ENCODE measurements around the gene NCK2.

Gene NCK2

DNA sequence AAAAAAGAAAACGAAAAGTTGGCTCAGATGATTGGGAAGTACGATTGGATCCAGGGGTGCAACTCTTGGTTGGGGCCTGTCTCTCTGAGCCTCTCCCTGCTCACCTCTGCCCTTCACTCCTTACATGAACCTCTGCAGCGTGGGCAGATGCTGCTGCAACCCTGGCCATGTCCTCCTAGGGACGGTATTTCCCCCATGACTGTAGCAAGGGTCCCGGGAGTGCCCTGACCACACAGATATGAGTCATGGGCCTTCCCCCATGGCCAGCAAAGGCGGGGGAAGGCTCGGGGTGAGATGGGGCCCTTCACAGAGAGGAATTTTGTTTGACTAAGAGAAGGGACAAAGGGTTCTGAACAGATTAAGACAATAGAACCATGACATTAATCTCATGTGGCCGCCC lies 129.0 kb downstream of the NCK2 start:
- peak; percentile 72 for DNase-seq (ENCODE audit: low spot score)

DNA sequence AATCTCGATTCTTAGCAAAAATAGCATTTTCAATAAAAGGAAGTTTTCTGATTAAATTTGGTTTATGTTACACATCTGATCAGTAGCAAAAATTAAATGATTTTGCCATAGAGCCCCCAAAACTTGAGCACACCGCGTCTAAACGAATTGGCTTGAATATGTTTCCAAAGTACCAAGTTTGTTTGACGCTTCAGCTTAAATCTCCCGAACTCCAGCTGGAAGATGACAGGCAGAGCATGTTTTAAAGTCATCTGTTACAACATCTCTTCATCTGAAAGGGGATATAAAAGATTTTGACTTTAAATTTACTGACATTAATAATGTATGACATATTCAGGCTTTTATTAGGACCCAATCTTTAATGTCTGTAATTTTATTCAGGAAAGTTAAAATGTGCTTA lies 129.8 kb downstream of the NCK2 start:
- DNase-seq (ENCODE audit: low spot score): no peak

DNA sequence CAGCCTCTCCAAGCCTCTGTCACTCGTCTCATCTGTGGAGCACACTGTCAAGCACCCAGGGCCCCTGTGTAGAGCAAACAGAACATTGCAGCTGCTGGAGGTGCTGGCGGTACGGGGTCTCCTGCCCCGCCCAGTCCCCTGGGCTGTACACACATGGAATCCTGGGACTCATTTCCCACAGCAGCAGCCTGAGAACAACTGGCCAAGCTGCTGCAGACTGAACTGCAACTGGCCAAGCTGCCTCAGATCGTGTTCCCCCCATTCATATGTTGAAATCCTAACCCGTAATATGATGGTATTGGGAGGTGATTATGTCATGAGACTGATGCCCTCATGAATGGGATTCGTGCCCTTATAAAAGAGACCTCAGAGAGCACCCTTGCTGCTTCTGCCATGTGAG lies 130.5 kb downstream of the NCK2 start:
- no peak for DNase-seq (ENCODE audit: low spot score)

DNA sequence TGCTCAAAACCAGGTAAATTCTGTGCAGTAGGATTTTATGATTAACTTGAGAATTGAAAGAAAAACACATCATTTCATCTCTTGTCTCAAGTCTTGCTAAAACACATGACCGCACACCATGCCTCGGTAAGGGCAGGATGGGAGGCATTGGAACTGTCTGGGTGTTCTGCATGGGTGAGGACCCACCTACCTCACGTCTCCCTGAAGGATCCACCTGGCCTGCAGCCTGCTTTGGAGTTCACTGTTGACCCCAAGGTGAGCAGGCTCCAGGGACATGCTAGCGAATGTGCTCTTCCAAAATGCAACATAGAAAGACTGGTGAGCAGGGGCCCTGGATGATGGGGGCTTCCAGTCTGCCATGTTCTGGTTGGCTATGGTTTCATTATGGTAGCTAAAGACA lies 131.5 kb downstream of the NCK2 start:
- DNase-seq (ENCODE audit: low spot score): no peak

DNA sequence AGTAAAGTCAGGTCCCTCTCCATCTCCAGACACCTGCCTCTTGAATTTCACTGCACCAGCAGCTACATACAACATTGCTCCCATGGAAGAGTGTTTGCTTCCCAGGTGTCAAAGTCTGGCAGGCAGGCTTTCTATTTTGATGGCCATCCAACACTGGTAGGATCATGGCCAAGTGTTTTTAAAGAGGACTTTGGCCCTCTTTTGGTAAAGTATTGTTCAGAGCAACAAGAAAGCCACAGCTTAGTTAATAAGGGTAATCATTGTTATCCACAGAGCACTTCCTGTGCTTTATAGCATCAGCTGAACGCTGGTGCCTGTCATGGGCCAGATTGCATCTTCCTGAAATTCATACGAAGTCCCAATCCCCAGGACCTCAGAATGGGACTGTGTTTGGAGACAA lies 133.2 kb downstream of the NCK2 start:
- no peak for DNase-seq (ENCODE audit: low spot score)

DNA sequence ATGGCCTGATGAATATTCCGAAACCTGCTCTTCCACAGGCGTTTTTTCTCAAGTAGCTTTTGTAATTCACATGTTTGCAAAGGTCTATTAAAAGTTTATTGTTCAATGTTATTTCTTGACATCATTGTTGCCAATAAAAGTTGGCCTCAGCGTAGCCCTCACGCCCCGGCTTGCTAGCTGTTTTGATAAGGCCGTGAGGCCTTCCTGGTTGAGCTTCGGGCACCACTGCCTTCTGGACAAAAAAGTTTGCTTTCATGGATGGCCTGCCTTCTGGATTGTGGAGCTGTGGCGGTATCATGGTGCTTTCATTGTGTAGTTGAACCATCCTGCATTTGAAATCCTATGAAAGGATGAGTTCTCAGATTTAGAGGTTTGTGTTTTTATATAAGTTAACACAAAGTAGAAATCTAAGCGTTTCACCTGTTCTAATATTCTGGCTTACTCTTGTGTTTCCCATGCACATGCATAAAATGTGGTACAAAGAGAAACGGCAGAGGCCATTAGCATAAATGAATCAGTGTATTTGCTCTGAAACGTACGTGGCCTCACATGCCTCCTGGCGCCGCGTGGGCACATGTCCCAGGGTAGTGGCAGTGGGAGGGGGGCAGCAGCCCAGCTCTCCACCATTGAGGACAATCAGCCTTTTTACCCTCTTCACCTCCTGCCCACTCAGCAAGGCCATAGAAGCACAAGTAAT lies 134.5 kb downstream of the NCK2 start:
- no peak for DNase-seq (ENCODE audit: low spot score)

DNA sequence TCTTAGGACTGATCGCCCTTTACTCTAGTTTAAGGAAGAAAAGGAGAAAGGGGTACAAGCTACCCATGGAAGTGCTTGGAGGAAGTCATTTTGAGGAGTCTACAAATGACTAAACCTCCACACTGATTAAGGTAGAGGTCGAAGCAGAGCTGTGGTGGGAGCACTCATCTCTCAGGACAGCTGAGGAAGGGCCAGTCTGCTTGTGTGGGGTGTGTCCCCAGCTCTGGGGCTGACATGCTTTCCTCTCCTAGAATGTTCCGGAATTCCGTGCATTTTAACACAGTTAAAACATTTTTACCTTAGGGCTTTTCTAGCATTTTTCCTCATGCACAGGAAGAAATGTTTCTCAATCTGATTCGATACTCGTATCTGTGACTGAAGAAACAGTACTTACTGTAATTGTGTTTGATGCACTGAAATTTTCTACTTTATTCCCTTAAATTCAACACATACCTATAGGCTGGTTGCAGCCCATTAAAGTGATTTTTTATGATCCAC lies 135.1 kb downstream of the NCK2 start:
- DNase-seq (ENCODE audit: low spot score): no peak

DNA sequence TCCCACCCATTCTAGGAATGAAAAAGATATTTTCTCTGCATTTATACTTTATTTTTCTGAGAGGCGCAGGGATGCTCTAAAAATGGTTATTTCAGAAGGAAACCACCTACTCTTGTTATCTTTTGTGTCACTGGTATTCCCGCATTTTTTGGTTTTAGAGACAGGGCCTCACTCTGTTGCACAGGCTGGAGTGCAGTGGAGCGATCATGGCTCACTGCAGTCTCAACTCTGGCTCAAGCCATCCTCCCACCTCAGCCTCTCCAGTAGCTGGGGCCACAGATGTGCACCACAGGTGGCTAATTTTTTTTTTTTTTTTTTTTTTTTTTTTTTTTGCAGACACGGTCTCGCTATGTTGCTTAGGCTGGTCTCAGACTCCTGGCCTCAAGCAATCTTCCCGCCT lies 135.9 kb downstream of the NCK2 start:
- no peak for DNase-seq (ENCODE audit: low spot score)

DNA sequence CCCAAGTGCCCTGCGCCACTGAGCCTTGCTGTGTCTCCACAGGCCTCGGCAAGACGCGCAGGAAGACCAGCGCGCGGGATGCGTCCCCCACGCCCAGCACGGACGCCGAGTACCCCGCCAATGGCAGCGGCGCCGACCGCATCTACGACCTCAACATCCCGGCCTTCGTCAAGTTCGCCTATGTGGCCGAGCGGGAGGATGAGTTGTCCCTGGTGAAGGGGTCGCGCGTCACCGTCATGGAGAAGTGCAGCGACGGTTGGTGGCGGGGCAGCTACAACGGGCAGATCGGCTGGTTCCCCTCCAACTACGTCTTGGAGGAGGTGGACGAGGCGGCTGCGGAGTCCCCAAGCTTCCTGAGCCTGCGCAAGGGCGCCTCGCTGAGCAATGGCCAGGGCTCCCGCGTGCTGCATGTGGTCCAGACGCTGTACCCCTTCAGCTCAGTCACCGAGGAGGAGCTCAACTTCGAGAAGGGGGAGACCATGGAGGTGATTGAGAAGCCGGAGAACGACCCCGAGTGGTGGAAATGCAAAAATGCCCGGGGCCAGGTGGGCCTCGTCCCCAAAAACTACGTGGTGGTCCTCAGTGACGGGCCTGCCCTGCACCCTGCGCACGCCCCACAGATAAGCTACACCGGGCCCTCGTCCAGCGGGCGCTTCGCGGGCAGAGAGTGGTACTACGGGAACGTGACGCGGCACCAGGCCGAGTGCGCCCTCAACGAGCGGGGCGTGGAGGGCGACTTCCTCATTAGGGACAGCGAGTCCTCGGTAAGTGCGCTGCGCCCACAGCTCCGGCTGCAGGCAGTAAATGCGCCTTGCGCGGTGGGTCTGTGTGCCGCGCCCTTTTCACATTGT lies 136.8 kb downstream of the NCK2 start:
- DNase-seq (ENCODE audit: low spot score): no peak

DNA sequence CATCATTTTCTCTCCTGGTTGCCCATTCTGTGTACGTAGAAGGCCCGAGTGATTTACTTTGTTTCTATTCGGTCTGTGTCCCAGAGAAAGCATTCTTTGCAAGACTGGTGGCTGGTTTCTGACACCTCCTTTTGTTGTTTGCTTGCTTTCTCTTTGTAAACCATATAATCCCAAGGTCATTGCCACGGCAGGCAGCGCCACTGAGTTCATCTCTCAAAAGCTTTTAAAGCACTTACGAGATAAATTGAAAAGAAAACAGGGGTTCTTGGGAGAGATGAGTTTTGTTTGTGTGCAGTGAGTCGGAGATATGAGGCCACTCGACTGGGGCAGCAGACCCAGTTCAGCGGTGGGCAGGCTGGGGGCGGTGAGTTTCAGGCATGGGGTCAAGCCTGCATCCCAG lies 137.6 kb downstream of the NCK2 start:
- no peak for DNase-seq (ENCODE audit: low spot score)

DNA sequence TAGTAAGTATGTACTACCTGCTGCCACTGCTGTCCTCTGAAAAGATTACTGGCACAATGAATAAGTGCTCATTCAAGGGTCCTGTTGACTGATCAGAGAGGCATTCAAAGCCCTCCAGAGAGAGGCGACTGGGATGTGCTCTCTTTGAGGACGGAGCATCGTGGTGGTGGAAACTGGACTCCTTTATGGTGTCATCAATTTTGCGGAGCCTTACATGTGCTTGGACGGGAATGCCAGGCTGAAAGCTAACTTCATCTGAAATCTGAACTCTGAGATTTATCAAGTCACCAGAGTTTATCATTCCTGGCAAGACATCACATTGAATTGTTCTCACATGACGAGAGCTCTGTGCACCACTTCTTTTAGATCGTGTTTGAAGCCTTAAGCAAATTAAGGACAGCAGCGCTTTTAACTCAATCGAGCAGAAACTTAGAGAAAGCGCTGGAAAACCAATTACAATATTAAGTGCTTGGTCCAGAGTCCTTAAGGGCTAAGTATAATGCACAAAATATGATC lies 138.3 kb downstream of the NCK2 start:
- DNase-seq (ENCODE audit: low spot score): no peak

DNA sequence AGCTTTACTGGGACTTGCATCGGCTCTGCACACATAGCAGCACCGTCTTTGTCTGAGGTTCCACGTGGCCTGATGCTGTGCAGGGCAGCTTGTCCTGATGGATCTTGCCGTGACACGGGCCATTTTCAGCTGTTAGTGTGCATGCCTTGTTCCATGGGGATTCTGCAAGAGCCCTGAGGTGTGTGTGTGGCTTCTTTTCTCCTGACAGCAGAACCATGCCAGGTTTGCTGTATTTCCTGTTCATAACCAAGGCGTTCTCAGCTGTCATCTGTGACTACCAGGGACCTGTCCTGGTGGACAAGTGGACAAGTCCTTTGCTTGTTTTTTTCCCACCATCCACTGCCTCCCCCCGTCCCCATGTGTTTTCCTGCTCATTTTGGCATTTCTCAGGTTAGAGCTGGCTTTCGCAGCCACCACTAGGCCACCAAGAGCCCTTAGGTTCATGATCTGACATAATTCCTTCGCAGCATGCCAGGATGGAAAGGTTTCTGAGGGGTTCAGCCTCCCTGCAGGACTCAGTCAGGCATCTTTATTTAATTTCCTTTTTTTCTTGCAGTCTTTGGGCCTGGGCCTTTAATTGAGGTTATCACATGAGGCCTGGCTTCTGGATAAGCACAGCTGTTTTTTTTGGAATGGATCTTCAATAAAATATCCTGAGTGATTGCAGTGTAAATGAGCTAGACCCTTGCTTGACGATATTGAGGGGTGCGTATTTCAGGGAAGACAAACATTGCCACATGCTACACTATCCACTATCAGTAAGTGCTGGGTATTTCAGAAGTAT lies 139.4 kb downstream of the NCK2 start:
- DNase-seq (ENCODE audit: low spot score): no peak

DNA sequence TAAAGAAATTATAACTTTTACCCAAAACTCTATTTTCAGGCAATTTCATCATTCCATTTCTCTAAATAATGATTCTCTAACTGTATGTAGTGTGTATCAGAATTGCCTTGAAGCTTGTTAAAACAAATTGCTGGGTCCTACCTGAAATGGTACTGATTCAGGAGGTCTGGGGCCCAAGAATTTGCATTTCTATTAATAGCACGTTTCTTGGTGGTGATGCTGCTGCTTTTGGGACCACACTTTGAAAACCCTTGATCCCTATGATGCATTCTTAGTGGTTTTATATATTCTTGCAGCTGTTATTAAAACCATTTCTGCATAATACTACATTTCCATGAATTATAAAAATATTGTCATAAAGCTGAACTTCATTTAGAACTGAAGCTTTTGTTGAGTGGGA lies 140.7 kb downstream of the NCK2 start:
- DNase-seq (ENCODE audit: low spot score): no peak

DNA sequence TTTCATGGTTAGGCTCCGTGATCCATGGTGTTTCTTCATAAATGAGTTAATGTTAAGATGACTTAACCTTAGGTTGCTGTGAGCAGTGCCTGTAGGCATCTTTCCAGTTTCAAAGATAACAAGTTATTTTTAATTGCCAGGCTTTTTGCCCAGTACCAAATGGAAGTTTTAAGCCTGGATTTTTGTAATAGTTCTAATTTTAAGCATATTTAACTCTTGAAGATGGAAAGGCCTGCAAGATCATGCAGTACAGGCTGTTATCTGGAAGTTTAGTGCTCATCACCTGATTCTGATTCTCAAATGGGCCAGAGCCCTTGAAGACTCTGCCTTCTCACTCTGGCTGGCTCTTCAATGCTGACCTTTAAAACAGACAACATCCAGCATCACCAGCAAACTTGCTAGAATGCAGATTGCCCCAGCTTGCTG lies 141.3 kb downstream of the NCK2 start:
- peak; percentile 72 for DNase-seq (ENCODE audit: low spot score)

DNA sequence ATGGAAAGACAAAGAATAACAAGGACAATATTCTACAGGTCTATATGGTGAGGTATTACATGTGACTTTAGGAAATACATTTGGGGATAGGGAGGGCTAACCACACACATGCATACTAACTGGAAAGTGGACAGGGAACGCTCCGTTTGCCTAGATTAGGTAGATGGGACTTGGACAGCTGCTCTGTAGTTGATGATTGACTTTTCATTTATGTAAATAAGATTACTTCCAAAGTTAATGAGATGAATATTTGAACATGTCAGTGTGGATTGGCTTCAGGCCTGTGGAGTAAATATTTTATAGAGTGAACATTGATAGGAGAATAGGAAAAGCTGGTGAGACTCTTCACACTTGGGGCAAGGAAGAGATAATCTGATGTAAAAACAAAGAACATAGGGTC lies 142.0 kb downstream of the NCK2 start:
- no peak for DNase-seq (ENCODE audit: low spot score)

DNA sequence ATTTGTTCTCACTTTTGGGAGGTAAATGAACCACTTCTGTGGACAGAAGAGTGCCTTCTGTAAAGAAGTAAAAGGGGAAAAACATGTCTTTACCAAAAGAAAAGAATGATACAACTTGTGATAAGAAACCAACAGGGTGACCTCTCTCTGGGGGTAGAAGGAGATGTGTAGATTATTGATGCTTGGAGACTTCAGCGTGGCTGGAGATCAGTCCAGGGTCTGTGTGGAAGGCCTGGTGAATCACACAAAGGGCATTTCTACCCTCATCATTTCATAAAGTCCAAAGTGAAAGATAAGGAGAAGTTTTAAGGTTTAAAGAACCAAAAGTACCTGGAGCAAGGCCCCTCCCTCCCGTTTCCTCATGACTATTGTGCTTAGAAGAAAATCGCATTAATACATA lies 142.5 kb downstream of the NCK2 start:
- DNase-seq (ENCODE audit: low spot score): no peak

DNA sequence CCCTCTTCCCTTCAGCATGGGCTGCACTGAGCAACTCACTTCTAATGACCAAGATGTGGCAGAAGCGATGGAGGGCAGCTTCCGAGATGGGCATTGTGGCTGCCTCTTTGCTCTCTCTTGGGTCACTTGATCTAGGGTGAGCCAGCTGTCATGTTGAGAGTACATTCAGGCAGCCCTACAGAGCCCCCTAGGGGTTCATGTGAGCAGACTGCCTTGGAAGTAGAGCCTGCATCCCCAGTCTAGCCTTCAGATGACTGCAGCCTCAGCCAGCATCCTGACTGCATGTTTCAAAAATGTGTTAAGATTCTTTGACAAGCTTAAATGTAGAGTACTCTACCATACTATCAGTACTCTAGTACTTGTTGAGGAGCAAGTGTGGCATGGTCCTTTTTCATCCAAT lies 143.9 kb downstream of the NCK2 start:
- no peak for DNase-seq (ENCODE audit: low spot score)

DNA sequence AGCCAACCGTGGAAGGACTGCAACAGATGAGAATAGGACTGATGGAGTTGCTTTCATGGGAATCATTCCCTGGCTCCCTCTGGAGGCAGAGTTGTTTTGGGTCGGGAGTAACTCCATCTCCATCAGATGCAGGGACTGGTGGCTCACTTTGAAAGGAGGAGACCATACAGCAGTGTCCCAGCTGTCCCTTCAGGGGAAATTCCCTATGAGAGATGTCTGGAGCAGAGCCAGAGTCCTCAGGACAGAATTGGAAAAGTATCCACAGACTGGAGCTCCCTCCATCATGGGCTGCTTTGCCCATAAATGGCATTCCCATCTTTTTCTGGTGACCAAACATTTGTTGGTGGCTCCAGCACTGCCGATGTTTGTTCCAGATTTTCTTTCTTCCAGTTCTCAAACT lies 144.3 kb downstream of the NCK2 start:
- no peak for DNase-seq (ENCODE audit: low spot score)

DNA sequence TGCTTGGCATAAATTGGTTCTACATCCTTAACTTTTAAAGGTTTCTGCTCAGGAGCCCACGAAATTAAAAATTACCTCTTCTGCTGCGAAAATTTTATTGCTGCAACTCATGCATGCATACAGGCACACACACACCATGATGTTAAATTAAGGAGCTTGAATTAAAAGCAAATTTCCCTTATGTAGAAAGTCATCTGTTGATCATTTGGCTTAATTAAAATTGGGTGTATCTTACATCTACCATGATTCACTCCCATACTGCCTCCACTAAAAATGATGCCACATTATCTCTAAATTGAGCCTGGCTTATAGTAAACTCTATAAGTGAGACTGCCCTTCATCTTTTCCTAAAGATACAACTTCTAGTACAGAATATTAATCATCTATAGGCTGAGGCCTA lies 145.4 kb downstream of the NCK2 start:
- DNase-seq (ENCODE audit: low spot score): no peak

DNA sequence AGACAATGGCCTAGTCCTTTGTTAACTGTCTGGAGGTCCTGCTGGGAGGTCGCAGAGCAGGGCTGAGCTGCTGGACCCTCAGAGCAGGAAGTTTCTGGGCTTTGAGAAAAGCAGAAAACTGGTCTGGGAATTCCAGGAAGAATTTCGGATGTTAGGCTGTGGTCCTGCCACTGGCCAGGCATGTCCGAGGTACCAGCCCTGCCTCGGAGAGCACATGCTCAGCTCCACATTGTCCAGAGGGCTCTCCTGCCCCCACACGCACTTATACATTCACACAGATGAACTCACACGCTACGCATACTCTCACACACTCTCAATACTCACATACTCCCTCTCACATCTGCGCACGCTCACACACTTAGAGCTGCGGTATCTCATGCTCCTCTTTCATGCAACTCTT lies 146.1 kb downstream of the NCK2 start:
- DNase-seq (ENCODE audit: low spot score): no peak

DNA sequence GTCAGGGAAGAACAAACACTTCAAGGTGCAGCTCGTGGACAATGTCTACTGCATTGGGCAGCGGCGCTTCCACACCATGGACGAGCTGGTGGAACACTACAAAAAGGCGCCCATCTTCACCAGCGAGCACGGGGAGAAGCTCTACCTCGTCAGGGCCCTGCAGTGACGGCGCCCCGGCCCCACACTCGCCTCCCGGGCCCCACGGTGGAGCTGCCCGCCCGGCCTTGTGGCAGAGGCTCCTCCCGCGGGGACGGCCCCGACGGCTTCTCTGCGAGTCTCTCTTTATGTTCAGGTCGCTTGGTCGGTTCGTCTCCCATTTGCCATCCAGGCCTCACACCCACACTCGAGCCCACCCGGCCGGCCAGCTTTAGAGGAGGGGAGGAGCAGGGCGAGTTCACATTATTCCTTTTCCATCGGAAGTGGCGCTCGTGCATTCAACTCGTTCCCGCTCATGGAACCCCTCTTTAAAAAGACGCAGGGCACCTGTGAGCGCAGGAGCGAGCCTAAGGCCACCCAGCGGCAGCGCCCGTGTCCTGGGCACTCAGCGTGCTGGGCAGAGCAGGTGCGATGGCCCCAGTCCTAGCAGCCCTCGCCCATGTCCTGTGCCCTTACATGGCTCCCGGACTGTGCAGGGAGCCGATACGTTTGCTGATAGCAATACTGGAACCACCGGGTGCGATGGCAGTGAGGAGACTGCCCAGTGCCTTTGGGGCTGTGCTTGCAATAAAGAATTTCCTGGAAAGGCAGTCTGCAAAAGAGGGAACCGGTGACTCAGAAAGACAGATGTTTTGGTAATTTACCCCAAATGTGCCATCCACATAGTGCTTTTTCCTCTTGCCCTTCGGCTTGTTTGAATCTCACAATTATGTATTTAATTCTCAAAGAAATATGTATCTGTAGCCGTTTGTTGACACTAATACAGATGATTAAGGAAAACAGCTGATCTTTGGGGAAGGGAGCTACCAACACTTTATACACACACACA lies 148.6 kb downstream of the NCK2 start:
- peak; percentile 33 for DNase-seq (ENCODE audit: low spot score)

Measured in AG20443 (cell line).